ENCODE measurements around the gene AFF1.

AFF1 gene

GRCh38 chr4:87045234-87045558 is 110.4 kb downstream of the AFF1 start:
- no peak for DNase-seq (ENCODE audit: extremely low spot score, insufficient read length, low read depth)
- no peak for FAIRE-seq

DNA sequence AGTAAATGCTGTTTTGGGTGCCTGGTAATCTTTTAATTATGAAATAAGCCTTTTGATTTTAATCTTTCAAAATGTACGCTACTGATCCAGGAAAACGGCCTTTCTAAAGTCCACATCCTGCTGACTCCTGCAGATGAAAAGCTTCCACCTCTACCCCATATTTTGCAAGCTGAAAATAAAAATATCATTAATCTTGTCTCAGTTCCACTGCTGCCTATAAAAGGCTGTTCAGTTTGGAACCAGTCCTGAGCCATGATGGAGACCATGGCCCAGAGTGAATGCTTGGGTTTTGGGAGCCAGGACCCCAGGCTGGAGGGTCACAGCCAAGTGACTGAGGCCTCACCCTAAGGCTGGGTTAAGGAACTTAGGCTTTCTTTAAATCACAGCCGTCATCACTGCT is 110.8 kb downstream of the AFF1 start:
- DNase-seq (ENCODE audit: extremely low spot score, insufficient read length, low read depth): no peak
- FAIRE-seq: no peak

GRCh38 chr4:87046121-87046551 is 111.3 kb downstream of the AFF1 start:
- DNase-seq (ENCODE audit: extremely low spot score, insufficient read length, low read depth) (no peak), FAIRE-seq (no peak)

DNA sequence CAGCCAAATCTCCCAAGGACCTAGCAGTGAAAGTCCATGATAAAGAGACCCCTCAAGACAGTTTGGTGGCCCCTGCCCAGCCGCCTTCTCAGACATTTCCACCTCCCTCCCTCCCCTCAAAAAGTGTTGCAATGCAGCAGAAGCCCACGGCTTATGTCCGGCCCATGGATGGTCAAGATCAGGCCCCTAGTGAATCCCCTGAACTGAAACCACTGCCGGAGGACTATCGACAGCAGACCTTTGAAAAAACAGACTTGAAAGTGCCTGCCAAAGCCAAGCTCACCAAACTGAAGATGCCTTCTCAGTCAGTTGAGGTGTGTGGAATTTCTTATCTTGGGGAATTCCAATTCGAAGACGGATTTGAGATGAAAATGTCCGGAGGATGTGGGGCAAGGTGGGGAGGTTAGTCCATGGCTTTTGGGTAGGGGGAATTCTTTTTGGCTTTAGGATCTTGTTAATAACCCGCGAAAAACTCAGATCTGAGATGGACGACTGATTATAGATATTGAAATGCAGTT is 112.5 kb downstream of the AFF1 start:
- FAIRE-seq: no peak
- no peak for DNase-seq (ENCODE audit: extremely low spot score, insufficient read length, low read depth)

DNA sequence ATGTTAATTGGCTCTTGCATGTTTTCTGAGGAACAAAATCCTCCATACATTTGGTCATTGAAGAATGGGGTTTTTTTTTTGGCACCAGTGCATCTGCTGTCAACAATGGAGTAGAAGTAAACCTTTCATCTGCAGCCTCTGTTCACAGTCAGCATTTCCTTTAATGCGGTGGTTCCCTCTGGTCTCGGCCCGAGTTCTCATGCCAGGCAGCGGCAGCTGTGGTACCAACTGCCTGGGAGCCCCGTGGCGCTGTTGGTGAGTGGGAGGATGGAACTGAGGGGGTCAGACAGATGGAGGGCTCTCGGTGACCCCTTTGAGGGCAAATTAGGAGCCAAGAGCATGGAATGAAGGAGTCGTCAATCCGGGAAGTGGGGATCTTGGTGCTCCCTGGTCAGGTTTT is 114.7 kb downstream of the AFF1 start:
- no peak for FAIRE-seq
- DNase-seq (ENCODE audit: extremely low spot score, insufficient read length, low read depth): no peak

GRCh38 chr4:87050596-87050995 is 115.8 kb downstream of the AFF1 start:
- DNase-seq (ENCODE audit: extremely low spot score, insufficient read length, low read depth) (no peak), FAIRE-seq (no peak)

- no peak for DNase-seq (ENCODE audit: extremely low spot score, insufficient read length, low read depth)
- no peak for FAIRE-seq
These were observed 116.4 kb downstream of the AFF1 start for GRCh38 chr4:87051121-87051713.

DNA sequence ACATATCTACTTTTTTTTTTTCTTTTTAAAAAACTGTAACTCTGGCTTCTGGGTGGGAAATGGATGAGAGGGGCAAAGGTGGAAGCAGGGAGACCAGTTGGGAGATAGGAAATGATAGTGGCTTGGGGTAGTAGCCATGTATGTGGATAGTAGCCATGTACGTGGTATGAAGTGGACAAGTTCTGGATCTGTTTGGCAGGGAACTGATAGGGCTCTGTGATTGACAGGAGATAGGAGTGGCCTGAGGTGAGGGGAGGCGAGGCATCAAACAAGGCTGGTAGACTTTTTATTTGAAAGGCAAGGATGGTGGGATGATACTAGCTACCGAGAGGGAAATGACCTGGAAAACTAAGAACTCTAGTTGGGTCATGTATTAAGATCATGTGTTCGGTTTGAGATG is 117.8 kb downstream of the AFF1 start:
- DNase-seq (ENCODE audit: extremely low spot score, insufficient read length, low read depth) (no peak), FAIRE-seq (no peak)

DNA sequence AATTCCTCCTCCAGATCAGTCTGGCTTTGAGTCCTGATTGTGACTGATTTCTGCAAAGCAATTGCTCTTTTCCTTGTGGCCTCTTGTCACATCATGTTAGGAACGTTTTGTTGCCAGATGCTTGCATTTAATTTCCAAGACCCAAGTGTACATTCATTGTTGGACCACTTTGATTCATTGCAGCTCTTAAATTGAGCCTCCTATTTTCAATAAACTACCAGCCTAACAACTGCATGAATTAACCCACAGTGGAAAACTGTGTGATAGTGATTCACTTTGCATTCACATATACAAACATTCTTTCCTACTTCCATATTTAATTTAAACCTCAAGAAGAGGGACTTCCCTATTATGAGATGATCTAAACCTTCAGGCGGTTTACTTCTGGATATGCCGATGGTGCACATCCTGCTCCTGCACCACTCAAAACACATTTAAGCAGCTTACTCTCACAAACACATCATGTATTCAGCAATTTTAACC is 118.4 kb downstream of the AFF1 start:
- DNase-seq (ENCODE audit: extremely low spot score, insufficient read length, low read depth) (no peak), FAIRE-seq (no peak)

DNA sequence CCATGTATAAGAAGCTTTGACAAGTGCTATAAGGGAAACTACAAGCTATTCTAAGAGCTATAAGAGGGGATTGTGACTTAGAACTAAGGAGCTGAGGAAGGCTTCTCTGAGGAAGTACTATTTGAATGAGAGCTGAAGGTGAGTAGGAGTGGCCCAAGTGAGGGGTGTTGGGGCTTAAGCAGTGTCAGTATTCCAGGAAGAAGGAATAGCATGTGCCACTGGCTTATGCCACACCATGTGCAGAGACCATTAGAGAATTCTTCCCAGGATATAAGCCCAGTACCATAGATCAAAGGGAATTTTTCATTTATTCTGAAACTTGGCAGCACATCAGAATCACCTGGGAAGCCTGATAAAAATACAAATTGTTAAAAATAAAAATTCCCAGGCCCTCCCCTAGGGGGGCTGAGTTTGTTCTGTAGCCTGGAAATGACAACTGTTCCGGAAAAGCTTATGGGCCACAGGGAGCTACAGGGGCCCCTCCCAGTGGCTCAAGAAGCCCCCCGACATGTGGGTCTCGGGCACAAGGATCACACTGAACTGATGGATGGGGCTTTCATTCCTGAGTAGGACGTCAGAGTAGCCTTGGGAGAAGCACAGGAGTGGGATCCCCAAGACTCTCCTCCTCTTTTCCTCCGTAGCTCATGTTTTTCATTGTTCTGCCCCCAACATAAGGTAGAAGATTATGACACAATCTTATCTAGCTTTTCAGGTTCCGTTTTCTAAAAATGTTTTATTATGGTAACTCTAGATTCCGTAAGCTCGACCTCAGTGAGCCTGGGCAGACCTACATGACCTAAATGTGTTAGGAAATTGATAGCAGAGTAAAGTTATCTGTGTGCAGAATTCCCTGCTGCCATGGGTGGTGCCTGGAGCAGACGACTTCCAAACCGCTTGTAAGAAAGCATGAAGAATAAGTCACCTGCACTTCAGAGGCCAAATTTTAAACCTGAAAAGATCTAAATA is 119.3 kb downstream of the AFF1 start:
- DNase-seq (ENCODE audit: extremely low spot score, insufficient read length, low read depth) (no peak), FAIRE-seq (no peak)

GRCh38 chr4:87054900-87055299 is 120.1 kb downstream of the AFF1 start:
- no peak for DNase-seq (ENCODE audit: extremely low spot score, insufficient read length, low read depth)
- FAIRE-seq: no peak

GRCh38 chr4:87055311-87055710 is 120.5 kb downstream of the AFF1 start:
- DNase-seq (ENCODE audit: extremely low spot score, insufficient read length, low read depth) (no peak), FAIRE-seq (peak; percentile 62)

DNA sequence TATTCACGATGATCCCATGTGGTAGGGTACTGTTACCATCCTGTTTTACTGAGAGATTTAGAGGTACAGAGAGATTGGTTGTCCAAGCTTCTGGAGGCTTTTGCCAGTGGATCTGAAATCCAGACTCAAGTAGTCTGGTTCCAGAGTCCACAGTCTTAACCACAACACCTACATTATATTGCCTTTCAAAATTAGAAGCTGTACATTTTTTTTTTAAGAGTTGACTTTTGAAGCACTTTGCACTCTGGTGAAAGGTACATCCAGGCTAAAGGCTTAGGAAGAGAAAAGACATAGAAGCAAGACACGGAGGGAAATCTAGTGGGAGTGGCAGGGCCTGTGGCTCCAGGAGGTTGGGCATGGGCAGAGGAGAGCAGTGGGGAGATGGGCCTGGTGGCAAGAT is 122.1 kb downstream of the AFF1 start:
- FAIRE-seq (no peak), DNase-seq (ENCODE audit: extremely low spot score, insufficient read length, low read depth) (no peak)

GRCh38 chr4:87057835-87058355 is 123.1 kb downstream of the AFF1 start:
- FAIRE-seq: no peak

GRCh38 chr4:87058356-87059073 is 123.7 kb downstream of the AFF1 start:
- DNase-seq (ENCODE audit: extremely low spot score, insufficient read length, low read depth): no peak
- peak; percentile 62 for FAIRE-seq

More at GRCh38 chr4:87057835-87058355, 123.1 kb downstream of the AFF1 start:
- DNase-seq (ENCODE audit: extremely low spot score, insufficient read length, low read depth): no peak

DNA sequence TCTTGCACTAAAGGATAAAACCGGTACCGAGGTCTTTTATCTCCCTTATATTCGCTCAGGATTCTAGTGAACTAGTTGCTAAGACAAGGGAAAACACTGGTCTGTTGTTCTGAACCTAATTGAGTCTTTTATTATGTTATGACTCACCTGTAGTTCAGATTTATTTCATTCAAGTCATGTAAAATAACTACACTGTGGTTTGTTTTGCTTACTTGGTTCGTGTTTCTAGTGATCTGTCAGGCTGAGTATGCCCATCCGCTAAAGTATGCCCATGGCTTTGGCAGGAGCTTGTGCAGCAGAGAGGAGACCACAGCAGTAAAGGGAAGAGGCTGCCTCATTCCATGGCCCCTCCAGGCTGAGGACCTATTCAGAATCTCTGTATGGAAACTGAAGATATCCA is 126.1 kb downstream of the AFF1 start:
- FAIRE-seq: no peak
- no peak for DNase-seq (ENCODE audit: extremely low spot score, insufficient read length, low read depth)

- FAIRE-seq (no peak), DNase-seq (ENCODE audit: extremely low spot score, insufficient read length, low read depth) (no peak)
These were observed 130.2 kb downstream of the AFF1 start for GRCh38 chr4:87065021-87065420.

DNA sequence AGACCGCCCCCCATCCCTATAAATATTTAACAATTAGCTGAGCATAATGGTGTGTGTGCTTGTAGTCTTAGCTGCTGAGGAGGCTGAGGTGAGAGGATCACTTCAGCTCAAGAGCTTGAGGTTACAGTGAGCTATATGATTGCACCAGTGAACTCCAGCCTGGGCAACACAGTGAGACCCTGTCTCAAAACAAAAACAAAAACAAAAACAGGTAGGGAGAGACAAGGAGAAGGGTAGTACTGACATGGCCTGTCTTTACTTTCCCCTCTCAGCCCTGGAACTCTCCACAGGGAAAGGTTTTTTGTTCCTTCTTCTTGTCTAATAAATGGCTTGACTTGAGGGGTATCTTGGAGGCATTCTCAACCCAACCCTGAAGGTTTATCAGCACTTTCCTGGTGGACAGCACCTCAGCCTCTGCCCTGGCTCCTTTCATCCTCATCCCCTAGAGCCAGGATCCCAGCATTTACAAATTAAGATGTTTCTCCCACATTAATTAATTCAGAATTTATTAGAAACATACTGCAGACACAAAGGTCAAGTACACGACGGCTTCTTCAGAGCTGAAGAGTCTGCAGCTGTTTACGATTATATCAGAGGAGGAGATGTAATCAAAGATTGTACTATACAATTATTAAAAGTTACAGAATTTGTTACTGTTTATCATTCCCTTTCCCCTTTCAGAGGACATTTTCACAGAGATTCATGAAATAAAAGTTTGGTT is 131.8 kb downstream of the AFF1 start:
- no peak for DNase-seq (ENCODE audit: extremely low spot score, insufficient read length, low read depth)
- FAIRE-seq: no peak

DNA sequence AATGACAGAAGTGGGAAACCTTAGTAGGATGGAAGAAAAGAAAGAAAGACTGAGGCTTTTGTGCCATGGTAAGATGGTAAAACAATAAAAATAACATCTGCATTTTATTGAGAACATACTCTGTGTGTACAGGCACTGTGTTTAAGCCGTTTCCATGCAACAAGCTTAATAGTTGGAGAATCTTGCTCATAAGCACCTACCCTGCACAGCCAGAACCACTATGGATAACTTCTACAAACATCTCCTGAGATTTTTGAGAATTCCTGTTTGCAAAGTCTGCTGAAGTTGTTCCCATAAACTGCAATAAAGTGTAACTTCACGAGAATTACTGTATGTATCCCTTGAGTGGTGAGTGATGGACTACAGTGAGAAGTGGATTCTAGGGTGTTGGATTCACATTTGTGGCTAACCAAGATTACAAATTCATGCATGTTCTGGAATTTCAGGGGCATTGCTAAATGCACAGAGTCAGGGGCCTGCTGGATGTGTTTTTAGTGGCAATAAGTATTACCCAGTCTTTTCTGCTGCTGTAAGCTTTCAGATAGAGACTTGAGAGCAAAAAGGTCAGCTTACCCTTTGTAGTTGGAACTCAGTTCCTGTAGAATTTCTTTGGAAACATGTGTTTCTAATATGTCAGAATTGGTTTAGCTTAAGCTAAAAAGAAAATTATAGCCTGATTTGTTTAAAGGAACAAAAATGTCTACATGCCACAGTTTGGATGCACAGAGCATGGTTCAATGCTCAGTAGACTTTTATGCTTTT is 132.5 kb downstream of the AFF1 start:
- no peak for DNase-seq (ENCODE audit: extremely low spot score, insufficient read length, low read depth)
- peak; percentile 45 for FAIRE-seq
